ENCODE results near the gene CCDC82.

DNA sequence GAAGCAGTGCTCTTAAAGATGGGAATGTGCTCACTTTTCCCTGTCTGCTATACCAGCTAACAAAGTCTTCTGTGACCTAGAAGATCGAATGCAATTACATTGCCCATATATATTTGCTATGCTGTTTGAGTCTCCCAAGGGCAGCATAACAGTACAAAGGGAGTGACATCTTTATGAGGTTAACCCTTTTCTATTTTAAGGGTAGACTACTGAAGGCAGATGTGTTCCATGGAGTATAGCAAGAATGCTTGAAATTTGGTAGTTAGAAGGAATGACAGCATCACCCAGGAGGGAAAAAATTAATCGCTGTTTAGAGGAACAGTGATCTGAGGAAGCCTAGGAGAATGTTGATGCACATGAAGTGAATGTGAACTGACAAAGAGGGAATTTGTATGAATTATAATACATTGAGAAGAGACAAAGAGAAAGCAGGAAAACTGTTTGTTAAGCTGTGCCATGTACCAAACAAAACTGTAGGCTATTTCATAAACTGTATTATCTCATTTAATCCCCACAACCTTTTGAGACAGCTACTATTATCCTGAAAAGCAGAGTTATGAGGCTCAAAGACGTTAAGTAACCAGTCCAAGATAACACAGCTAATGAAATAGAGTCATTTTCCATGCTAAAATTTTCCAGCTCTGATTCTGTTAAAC, 59.7 kb downstream of the CCDC82 start:
- TF ChIP-seq, protein P1, sequence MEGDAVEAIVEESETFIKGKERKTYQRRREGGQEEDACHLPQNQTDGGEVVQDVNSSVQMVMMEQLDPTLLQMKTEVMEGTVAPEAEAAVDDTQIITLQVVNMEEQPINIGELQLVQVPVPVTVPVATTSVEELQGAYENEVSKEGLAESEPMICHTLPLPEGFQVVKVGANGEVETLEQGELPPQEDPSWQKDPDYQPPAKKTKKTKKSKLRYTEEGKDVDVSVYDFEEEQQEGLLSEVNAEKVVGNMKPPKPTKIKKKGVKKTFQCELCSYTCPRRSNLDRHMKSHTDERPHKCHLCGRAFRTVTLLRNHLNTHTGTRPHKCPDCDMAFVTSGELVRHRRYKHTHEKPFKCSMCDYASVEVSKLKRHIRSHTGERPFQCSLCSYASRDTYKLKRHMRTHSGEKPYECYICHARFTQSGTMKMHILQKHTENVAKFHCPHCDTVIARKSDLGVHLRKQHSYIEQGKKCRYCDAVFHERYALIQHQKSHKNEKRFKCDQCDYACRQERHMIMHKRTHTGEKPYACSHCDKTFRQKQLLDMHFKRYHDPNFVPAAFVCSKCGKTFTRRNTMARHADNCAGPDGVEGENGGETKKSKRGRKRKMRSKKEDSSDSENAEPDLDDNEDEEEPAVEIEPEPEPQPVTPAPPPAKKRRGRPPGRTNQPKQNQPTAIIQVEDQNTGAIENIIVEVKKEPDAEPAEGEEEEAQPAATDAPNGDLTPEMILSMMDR (IDR thresholded peaks at IDR 0.05): no peak
- TF ChIP-seq POLR2AphosphoS5 (IDR thresholded peaks at IDR 0.05): no peak
- no peak for TF ChIP-seq POLR2A (IDR thresholded peaks at IDR 0.05)
- no peak for TF ChIP-seq EP300 (IDR thresholded peaks at IDR 0.05)
